Activated CD8-positive, alpha-beta memory T cell treated with anti-CD3 and anti-CD28 coated beads, Interleukin-2, amount 50 U/mL, for 1 hour (primary cell): Measurements from ENCODE around the gene FAM25G.

Experiments
- DNase-seq: peaks from one replicate; pipeline ENCODE4 v3.0.0-alpha.2; 2020; ENCODE audit errors: extremely low read depth

Gene FAM25G

DNA sequence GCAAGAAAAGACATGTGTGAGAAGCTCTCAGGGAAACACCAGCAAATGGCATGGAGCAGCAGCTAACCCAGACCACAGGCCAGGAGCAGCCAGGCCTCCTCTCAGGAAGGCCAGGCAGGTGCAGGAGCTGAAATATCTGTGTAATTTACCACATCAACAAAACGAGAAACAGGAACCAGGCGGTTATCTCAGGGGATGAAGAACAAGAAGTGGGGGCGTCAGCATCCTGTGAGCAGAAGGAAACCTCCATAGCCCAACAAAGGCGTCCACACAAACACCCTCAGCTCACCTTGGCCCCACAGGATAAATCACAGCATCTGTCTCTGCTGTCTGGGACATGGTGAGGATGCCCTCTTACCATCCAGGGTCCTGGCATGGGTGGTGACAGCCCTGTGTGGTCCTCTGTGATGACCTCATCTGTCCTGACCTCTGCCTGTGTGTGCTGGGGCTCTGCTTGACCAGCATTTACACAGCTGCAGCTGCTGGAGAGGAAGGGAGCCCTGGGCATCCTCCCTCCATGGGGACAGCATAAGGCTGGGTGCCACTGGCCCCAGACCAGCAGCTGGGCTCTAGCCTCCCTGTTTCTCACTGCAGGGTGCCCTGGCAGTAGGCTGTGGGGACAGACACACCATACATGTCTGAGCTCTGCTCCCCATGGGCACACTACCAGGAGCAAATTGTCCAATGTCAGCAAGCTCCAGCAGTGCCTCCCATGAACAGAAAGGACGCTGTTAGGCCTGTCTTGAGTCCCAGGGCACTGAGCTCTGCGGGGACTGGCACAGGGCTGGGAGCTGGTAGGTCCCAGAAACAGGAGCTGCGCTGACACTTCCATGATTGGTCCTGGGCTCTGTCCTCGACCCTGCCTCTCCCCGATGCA lies 42.2 kb downstream of the FAM25G start:
- no peak for DNase-seq

GRCh38 chr10:47447705-47448104 lies 43.8 kb downstream of the FAM25G start:
- no peak for DNase-seq

- DNase-seq, result no peak
Measured at GRCh38 chr10:47447209-47447608, 44.3 kb downstream of the FAM25G start.

- no peak for DNase-seq
Measured at GRCh38 chr10:47445720-47446119, 45.8 kb downstream of the FAM25G start.

GRCh38 chr10:47444047-47444446 lies 47.5 kb downstream of the FAM25G start:
- no peak for DNase-seq

DNA sequence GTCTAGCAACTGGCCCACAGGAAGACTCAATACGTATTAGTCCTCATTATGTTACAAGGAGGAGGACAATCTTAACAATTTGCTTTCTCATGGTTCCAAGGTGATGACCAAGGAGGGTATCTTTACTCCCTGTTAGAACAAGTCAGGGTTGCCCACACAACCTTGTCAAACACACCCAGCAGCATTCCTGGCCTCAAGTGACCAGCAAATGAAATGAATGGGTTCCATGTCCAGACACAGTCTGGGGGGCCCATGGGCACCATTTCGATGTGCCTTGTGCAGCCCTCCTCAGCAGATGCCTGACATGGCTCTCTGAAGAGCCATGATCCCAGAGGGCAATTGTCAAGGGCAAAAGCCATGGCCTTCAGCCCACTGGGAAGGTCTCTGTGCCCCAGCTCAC lies 48.4 kb downstream of the FAM25G start:
- DNase-seq, result no peak

DNA sequence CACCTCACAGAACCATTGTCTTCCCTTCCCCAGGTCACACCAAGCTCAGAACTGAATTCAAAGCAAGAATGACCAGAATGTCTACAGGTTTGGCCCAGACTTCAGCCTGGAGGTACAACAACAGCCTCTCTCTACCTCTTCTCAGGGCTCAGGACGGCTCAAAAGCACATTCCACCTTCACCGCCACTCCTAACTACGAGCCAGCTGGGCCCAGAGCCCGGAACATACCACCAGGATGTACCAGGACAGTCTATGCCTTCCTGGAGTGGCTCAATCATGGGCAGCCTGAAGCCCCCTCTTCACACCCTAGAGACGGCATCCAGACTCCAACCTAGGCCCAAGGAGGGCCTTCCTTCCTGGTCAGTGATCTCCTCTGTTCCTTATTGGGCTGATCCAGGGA lies 49.1 kb downstream of the FAM25G start:
- no peak for DNase-seq

GRCh38 chr10:47441938-47442337 lies 49.6 kb downstream of the FAM25G start:
- no peak for DNase-seq

- DNase-seq, result no peak
Measured at GRCh38 chr10:47440207-47440606, 51.3 kb downstream of the FAM25G start.

DNA sequence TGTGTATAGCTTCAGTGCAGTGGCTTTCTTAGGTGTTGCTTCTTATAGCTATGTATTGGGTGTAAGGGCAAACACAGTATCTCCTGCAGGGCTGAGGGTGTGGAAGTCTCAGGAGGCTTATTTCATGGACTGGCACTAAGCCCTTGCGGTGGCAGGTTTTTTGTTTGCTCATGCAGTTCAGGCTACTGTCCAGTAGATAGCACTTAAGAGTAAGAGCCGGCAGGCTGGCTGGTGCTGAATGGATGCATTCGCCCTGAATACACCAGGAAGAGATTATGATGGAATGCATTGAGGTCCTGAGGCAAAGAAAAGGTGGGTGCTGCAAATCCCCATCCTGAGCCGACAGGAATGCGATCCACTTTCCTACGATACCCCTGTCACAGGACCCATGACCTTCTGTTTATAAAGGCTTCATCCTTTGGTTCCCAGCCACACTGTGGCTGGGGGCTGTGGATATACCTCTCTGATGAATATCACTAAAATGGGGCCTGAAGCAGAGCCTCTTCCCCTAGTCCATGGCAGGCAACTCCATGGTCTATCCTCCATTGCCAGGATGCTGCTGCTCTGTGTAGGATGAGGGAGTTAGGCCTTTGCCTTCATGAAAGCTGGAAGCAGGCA lies 52.5 kb downstream of the FAM25G start:
- DNase-seq, result no peak
